ENCODE results near the gene THAP11.
A peak's percentile ranks its signal among the peaks of the same experiment; 100 is the strongest.

Gene THAP11

DNA sequence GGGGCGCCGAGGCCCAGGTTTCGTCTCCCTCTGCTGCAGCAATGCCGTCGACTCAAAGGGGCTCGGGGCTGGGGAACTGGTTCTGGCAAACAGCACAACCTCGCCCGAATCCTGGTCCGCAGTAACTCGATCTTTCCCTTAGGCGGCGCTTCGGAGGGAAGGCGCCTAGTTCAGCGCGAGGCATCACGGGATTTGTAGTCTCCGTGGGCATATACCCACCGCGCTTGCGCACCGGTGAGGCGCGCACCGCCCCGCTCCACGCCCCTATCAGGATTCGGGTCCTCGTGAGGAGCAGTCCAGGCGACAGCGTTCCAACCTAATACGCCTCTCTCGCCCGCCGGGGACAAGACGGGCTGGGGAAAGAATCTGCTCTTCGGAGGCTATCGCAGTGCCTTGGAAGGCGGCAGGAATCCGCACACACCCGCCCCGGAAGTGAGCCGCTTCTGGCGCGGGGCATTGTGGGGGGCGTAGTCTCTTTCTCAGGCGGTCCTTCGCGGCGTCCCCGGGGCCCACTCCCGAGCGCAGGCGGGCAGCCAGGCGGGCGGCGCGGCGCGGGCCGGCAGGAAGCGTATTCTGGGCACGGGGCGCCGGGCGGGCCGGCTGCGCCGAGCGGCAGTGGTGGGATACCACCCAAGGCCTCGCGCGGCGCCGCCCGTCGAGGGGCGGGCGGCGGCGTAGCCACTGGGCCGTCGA lies at the start of gene THAP11:
Gene THAP11 (plus strand): TSS at position 505 of the 693 bp plus-strand sequence. CDS start 235 bp downstream, outside the sequence.
- peak; percentile 86 to 88 for DNase-seq (ENCODE audit: low read depth in 2 of 2, low spot score in 1 of 2)

DNA sequence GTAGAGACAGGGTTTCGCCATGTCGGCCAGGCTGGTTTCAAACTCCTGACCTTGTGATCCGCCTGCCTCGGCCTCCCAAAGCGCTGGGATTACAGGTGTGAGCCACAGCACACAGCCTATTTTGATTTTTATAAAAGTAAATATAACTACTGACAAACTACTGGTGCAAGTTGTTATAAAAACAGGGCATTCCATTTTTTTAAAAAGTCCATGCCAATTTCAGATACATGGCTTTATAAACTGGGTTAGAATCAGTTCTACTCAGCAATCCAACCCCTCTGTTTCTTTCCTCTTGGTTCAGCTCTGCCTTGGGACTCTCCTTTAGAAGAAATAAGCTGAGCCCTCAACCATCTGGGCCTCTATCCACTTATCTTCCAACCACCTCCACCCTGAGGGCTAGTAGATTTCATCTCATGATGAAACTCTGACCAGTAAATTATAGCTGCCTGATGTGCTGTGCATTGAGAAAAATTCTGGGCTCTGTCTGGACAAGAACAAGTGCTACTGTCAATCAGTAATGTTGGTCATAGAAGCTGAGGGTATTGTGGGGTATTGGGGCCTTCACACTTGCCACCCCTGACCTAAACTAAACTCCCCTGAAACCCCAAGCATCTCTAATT lies 45.9 kb upstream of the THAP11 start:
- DNase-seq (ENCODE audit: low read depth in 2 of 2, low spot score in 1 of 2), result no peak

DNA sequence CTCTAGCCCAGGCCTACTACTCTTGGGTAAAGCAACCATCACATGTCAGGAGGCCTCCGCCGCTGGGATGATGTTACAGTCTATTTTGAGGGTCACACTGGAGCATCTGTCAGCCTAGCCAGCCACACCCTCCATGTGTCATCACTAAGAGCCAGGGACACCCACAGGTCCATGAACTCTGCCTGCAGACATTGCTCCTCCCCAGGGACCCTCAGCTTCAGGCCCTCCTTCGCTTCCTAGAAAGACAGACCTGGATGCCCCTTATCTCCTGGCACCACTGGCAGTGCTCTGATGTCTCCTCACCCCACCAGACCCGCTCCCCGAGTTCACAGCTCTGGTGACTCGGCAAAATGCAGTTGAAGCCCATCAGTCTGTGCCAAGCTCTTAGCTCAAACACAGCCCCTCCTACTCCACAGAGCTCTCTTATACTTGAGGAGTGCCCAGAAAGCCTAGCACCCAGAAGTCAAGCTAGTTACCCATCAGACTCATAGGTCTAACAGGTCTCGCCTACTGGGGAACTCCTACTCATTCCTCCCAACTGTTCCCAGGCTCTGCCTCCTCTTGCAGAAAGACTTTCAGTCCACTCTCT lies 41.7 kb upstream of the THAP11 start:
- no peak for DNase-seq (ENCODE audit: low read depth in 2 of 2, low spot score in 1 of 2)

DNA sequence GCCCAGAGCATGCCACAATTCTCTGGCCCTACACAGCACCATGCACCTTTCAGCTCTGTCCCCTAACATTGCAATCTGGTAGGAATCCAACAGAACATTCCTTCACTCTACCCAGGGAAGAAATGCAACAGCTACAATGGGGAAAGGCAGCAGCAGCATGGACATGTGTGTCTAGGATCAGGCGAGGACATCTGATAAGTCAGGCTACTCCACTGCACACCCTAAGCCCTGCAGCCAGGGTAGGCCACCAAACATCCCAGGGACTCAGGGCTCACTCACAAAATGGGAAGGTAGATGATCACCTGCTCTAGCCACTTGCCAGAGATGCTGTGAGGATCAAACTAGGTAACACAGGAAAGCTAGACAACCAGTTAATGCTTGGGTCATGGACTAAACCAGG lies 40.9 kb upstream of the THAP11 start:
- no peak for DNase-seq (ENCODE audit: low read depth in 2 of 2, low spot score in 1 of 2)

DNA sequence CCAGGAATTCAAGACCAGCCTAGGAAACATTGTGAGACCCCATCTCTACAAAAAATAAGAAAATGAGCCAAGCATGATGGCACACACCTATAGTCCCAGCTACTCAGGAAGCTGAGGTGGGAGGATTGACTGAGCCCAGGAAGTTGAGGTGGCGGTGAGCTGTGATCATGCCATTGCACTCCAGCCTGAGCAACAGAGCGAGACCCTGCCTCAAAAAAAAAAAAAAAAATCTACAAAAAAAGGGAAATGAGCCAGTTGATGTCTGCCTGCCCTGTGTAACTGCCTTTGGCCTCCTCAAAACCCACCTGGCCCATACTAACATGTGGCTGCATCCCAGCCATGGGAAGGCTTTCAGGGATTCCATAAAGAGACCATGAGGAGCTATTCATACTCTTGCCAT lies 40.2 kb upstream of the THAP11 start:
- no peak for DNase-seq (ENCODE audit: low read depth in 2 of 2, low spot score in 1 of 2)

DNA sequence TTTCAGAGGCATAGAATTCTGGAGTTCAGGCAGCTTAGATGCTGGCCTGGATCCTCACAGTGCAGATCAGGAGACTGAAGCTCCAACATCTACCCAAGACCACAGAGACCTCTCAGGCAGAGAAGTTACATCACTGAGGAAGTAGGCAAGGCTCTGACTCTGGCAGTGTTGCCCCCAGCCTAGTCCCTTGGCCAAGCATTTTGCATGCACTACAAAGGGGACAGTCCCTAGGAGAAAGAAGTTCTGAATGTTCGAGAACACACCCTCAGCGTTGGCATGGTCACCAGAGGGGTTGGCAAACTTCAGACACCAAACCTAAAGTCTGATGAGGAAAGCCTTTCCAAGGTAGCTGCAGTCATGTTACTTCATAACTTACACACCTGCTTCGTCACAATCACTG lies 38.2 kb upstream of the THAP11 start:
- DNase-seq (ENCODE audit: low read depth in 2 of 2, low spot score in 1 of 2), result no peak

DNA sequence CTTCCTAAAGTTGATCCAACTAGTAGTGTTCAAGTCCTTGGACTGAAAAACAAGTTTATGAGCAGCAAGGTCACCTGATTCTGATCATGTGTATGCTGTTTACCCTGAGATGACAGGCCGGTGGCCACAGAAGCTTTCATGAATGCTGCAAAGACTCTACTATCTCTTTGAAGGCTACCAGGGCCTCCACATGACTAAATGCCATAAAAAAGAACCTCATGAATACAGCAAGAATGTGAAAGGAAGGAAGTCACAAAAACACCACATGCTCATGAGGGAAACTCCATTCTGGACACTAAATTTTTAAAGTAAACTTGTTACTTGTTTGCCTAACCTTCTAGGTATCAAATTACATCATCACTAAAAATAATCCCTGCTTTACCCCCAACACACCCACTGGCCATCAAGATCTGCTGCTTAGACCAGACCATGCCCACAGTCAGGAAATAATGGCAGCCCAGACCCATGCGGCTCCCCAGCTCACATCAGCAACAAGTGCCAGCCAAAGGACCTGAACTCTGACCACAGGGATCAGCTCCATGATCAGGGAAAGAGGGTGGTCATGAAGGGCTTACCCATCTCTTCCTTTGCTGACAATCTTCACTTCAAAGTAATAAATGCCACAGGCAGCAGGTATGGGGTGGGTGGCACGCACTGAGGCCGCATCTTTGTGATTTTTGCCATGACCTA lies 37.1 kb upstream of the THAP11 start:
- no peak for DNase-seq (ENCODE audit: low read depth in 2 of 2, low spot score in 1 of 2)

DNA sequence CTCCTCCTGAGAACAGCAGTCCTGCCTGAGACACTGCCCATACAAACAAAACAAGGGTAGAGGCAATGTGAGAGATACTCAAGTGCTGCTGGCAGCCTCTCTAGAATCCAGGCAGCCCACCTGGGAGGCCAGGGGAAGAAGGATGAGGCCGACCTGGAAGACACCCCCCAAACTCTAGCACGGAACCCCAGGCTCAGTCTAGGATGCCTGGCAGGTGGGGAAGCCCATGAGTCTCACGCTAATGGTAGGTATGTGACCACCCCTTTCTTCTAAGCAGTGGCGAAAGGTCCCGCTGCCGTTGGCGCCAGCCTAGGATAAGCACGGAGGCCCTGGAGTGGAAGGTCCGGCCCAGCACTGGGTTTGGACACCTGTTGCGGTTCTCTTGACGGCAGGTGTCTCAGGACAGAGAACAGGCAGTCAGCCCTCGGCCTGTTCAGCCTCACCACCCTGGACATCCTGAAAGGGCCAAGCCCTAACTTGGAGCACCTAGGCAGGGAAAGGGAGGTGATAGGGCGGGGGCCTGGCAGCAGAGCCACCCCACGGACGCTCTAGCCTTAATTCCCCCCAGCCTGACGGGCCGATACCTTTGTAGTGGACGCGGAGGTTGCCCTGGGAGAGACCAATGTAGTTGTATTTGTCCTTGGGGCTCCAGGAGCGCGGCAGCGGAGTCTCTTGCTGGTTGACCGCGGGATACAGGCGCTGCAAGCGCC lies 36.2 kb upstream of the THAP11 start:
- DNase-seq (ENCODE audit: low read depth in 2 of 2, low spot score in 1 of 2), result no peak

DNA sequence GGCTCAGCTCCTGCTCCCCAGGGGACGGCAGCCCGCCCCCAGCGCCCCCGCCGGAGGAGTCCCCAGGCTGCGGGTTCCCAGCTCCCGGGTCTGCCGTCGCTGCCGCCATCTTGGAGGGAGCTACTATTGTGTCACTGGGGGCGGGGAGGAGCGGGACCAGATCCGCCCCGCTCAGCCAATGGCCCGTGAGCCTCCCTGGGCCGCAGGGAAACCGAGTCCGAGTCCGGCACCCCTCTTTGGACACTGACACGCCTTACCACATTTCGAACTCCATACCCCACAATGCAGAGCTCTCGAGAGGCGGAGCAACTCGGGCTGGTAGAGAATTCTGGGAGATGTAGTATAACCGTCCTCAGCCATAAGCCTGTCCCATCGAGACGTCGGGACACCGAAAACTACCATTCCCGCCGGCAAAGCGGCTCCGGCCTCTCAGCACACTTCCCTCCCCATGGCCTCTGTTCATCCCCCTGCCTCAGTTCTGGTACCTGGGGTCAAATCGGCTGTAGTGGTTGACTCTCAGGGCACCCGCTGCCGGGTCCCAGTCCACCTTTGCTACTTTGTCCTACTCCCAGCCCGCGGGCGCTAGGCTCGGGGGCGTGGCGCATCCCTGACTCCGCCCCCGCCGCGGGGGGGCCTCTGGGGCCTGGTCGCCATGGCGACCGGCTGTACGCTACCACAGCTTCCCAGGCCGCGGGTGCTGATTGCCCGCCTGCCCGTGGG lies 35.5 kb upstream of the THAP11 start, which contains the start of the genes RANBP10 and TSNAXIP1:
Gene RANBP10 (minus strand): TSS at position 133 of the 720 bp plus-strand sequence. CDS start 24 bp downstream, at position 109.
Gene TSNAXIP1 (plus strand): TSS at position 462 of the 720 bp plus-strand sequence. CDS start 261 bp downstream, outside the sequence.
- peak; percentile 78 to 91 for DNase-seq (ENCODE audit: low read depth in 2 of 2, low spot score in 1 of 2)

DNA sequence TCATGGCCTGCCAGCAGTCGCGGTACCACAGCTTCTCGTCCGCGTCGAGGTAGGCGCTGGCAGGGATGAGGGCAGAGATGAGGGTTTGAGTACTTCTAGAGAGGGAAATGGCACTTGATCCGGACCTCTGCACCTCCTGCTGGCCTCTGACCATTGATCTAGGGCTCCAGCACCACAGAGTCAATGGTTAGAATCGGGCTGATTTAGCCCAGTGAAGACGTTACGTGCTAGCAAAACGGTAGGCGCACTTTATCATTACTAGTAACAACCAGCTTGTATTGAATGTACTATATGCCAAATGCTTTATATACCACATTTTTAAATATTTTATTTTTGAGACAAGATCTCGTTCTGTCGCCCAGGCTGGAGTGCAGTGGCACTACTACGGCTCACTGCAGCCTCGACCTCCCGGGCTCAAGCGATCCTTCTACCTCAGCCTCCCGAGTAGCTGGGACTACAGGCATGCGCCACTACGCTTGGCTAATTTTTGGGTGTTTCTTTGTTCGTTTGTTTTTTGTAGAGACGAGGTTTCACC lies 34.9 kb upstream of the THAP11 start:
- DNase-seq (ENCODE audit: low read depth in 2 of 2, low spot score in 1 of 2), result no peak

DNA sequence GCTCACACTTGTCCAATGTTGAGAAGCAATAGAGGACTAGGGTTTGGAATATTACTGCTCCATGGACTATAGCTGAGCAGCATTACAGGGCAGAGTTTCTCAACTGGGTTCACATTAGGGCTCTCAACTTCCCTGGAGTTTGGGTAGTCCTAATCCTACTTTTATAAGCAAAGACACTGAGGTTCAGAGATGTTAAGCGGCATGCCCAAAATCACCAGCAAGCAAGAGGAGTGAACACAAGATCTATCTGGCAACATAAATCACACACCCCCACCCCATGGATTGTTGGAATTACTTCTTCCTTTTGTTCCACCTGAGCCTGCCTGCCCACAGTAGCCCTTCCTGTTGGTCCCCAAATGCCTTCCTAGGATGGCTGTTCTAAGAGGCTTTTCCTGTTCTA lies 30.2 kb upstream of the THAP11 start:
- no peak for DNase-seq (ENCODE audit: low read depth in 2 of 2, low spot score in 1 of 2)

DNA sequence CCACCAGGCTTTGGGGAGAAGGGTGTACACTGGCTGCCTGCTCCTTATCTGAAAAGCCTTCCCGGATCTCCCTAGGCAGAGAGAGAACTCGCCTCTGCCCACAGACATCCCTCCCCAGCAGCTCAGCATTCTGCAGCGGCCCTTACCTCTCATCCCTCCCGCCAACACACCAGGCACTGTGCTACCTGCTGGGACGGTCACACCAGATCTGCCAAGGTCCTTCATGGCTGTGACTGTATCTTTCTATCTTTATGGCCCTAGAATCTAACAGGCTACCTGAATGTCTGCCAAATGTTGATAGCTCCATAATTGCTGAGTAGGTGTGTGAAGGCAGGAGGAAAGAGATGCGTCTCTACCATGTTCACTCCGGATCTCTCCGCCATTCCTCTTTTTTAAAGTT lies 27.6 kb upstream of the THAP11 start:
- DNase-seq (ENCODE audit: low read depth in 2 of 2, low spot score in 1 of 2), result no peak

DNA sequence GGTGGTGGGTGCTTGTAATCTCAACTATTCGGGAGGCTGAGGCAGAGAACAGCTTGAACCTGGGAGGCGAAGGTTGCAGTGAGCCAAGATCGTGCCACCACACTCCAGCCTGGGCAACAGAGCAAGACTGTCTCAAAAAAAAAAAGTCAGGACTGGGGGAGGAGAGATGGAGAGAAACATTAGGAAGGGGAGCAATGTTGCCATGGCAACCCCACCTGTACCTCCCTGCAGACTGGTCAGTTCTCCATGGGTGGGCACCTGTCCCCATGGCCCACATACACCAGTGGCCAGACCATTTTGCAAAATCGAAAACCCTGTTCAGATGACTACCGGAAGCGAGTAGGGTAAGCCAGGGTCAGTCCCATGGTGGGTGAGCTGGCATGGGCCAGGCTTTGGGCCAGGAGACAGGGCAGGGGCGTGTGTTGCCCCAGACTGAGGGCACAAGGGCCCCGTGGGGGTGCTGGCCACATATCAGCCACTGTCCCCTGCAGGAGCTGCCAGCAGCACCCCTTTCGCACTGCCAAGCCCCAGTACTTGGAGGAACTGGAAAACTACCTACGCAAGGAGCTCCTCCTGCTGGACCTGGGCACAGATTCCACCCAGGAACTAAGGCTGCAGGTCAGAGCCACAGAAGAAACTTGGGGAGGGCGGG lies 21.4 kb upstream of the THAP11 start:
- DNase-seq (ENCODE audit: low read depth in 2 of 2, low spot score in 1 of 2), result no peak

DNA sequence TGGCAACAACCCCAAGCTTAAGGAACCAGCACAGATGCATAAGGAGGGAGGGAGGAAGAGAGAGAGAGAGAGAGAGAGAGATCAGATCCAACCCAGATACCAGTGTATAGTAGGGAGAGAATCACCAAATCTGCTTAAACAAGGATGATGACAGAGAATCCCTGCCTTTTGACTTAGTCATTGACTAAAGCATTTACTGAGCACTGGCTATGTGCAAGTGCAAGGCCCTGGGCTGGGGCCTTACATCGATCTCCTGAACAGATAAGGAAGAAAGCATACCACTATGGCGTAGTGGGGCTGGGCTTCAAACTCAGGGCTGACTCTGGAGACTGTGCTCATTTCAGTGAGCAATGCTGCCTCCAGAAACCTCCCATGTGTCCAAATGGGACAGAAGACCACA lies 19.6 kb upstream of the THAP11 start:
- DNase-seq (ENCODE audit: low read depth in 2 of 2, low spot score in 1 of 2), result no peak

DNA sequence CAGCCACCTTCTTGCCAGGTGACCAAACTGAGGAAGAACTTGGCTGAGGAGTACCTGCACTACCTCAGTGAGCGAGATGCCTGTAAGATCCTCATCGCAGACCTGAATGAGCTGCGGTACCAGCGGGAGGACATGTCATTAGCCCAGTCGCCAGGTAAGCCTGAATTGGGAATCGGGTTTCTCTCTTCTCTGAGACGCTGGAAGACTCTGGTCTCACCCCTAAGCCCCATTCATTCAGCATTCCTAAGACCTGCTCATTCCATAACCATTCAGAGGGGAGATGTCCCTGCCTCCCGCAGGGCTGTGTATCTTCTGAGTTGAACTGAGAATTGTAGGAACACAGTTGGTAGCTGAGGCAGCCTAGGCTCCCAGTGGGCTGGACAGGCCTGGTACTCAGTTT lies 17.0 kb upstream of the THAP11 start:
- no peak for DNase-seq (ENCODE audit: low read depth in 2 of 2, low spot score in 1 of 2)

DNA sequence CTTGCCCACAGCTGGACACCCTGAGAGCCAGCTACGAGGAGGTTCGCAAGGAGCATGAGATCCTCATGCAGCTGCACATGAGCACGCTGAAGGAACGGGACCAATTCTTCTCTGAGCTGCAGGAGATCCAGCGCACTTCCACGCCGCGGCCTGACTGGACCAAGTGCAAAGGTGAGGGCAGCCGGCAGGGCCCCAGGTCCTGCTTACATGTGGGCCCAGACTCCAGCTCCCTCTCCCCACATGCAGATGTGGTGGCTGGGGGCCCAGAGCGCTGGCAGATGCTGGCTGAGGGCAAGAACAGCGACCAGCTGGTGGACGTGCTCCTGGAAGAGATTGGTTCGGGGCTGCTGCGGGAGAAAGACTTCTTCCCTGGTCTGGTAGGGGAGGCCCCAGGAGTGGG lies 16.2 kb upstream of the THAP11 start:
- DNase-seq (ENCODE audit: low read depth in 2 of 2, low spot score in 1 of 2), result no peak

DNA sequence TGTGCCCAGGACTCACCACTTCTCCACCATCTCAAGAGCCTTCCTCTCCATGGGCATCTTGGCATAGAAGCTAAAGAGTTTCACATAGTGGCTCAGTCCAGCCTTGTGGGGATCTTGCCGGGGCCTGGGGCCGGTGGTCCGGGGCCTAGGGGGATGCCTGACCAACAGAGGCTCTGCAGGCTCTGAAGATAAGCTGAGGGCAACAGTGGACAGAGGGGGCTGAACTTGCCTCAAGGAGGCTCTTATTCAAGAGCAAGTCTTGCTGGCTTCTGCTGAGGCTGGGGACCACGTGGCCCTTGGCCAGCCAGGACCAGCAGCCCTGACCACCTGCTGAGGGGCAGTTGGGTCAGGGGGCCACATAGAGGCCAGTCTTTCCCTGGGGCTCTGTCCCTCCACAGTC lies 13.5 kb upstream of the THAP11 start:
- no peak for DNase-seq (ENCODE audit: low read depth in 2 of 2, low spot score in 1 of 2)

DNA sequence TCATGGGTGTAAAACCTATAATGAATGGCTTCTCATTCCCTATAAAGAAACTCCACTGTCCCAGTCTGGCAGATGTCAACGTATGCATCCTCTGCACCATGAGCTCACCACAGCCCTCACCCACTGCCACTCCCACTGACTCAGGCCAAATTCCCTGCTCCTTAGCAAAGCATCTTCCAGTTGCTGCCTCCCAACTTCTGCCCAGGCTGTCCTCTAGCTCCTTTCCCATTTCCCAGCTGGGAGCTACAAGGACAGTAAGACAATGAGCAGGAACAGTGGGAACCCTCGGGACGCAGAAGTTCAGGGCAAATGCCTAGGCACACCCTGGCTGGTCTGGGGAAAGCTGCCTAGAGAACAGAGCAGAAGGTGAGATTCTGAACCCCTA lies 9.1 kb upstream of the THAP11 start:
- DNase-seq (ENCODE audit: low read depth in 2 of 2, low spot score in 1 of 2), result no peak

DNA sequence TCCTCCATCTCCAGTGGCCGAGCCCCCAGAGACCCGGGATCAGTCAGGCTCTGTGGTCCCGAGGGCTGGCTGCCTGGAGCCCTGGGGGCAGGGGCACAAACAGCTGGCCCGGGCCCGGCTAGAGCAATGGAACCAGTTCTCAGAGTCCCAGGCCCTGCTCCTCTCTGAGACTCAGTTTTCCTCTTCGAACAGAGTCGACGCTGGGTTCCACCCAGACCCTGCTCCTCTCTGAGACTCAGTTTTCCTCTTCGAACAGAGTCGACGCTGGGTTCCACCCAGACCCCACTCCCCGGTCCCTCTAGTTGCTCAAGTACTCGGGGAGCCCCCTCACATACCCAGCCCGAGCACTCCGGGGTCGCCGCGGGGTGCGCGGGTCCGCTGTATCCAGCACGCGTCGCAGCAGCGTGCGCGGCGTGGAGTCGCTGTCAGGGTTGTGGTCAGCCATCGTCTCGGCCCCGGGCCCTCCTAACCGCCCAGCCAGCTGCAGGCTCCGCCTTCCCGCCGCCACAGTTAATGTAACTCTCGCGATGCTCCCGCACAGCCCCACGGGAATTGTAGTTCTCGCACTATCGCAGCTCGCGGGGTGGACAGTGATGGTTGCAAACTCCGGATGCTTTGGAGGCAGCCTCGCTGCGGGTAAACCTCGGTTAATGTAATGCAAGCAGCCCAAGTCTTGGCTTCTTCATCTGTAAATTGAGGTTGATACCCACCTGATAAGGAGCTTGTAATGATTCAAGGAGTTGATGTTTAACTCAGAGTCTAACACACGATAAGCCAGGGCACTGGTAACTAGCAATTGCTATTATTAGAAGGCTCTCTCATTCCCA lies 8.5 kb upstream of the THAP11 start:
- peak; percentile 79 to 80 for DNase-seq (ENCODE audit: low read depth in 2 of 2, low spot score in 1 of 2)

All from stimulated activated CD8-positive, alpha-beta memory T cell treated with anti-CD3 and anti-CD28 coated beads, Interleukin-4, amount 100 ng/mL, for 1 hour (primary cell).